Duodenal mucosa (tissue), 2 donors: ENCODE results near the gene HK3.

Experiments used
- H3K27ac ChIP-seq: one replicate; pipeline ENCODE4 v1.7.0; 2013; ENCODE audit warnings: low read depth, low read length
- H3K27me3 ChIP-seq, 2 donors: one replicate each; pipeline ENCODE4 v1.7.0; 2013; ENCODE audit warnings: low read length in 2 of 2, control low read depth in 1 of 2; ENCODE audit not compliant: insufficient read depth in 2 of 2, control insufficient read depth in 1 of 2
- H3K36me3 ChIP-seq, 2 donors: one replicate each; pipeline ENCODE4 v1.7.0; 2013; ENCODE audit warnings: low read length in 2 of 2, control low read depth in 1 of 2; ENCODE audit not compliant: insufficient read depth in 2 of 2, control insufficient read depth in 1 of 2
- H3K4me1 ChIP-seq, 2 donors: one replicate each; pipeline ENCODE4 v1.7.0; 2013; ENCODE audit warnings: low read length in 2 of 2, control low read depth in 1 of 2; ENCODE audit not compliant: insufficient read depth in 2 of 2, control insufficient read depth in 1 of 2
- H3K4me3 ChIP-seq, 2 donors: one replicate each; pipeline ENCODE4 v1.7.0; 2013; ENCODE audit warnings: low read length in 2 of 2, low read depth in 1 of 2
- H3K9ac ChIP-seq, 2 donors: one replicate each; pipeline ENCODE4 v1.7.0; 2013; ENCODE audit warnings: low read length in 2 of 2, low read depth in 1 of 2
- H3K9me3 ChIP-seq, 2 donors: one replicate each; pipeline ENCODE4 v1.7.0; 2013; ENCODE audit warnings: low read length in 2 of 2, control low read depth in 1 of 2; ENCODE audit not compliant: control insufficient read depth in 1 of 2

The HK3 gene

DNA sequence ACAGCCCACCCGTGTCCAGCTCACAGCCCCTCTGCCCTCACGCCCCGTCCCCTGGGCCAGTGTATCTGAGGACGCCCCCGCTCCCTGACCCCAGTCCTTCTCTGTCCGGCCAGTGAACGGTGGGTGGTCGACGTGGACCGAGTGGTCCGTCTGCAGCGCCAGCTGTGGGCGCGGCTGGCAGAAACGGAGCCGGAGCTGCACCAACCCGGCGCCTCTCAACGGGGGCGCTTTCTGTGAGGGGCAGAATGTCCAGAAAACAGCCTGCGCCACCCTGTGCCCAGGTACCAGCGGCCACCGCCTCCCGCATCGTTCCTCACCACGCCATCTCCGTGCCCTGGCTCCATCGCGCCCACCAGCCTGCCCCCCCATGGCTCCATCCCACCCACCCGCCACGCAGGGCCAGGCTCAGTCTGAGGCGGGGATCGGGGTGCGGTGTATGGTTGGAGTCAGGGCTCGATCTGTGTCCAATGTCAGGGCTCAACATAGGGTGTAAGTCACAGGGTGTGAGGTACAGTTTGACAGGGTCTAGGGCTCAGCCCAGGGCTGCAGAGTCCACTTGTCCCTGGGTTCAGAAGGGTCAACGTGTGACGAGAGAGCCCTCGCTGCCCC is 29.5 kb downstream of the HK3 start:
- H3K9me3 ChIP-seq = no peaks in the 10 kb centered on the region
- H3K36me3 ChIP-seq = no peaks in the 10 kb centered on the region
- H3K27me3 ChIP-seq = peaks cover 20 to 21% of the 10 kb centered on the region in 2 donors
- no peak overlapping the region for H3K4me3 ChIP-seq
- H3K4me1 ChIP-seq = no peaks in the 10 kb centered on the region
- H3K27ac ChIP-seq = no peak overlapping the region
- H3K9ac ChIP-seq = no peak overlapping the region

GRCh38 chr5:176868731-176869130 is 30.4 kb downstream of the HK3 start:
- Histone ChIP-seq H3K36me3 (no peaks in the 10 kb centered on the region), H3K4me3 (no peak overlapping the region), H3K9me3 (no peaks in the 10 kb centered on the region), H3K9ac (no peak overlapping the region), H3K27ac (no peak overlapping the region), H3K27me3 (peaks cover 25 to 27% of the 10 kb centered on the region in 2 donors), H3K4me1 (no peaks in the 10 kb centered on the region)

DNA sequence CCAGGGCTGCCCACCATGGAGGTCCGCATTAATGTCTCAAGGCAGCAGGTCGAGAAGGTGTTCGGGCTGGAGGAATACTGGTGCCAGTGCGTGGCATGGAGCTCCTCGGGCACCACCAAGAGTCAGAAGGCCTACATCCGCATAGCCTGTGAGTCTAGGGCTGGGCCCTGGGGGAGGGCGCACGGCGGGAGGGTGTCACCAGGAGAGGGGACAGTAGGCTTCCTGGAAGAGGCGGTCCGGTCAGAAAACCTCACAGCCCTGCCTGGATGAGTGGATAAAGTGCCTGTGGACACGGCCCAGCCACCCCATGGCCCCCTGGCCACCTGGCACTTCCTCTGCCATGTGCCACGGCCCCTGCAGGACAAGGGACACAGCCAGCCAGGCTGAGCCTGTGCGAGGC is 31.0 kb downstream of the HK3 start:
- Histone ChIP-seq H3K27ac (no peak overlapping the region), H3K36me3 (no peaks in the 10 kb centered on the region), H3K9me3 (no peaks in the 10 kb centered on the region), H3K4me1 (no peaks in the 10 kb centered on the region), H3K27me3 (peaks cover 28 to 31% of the 10 kb centered on the region in 2 donors), H3K9ac (no peak overlapping the region), H3K4me3 (no peak overlapping the region)

DNA sequence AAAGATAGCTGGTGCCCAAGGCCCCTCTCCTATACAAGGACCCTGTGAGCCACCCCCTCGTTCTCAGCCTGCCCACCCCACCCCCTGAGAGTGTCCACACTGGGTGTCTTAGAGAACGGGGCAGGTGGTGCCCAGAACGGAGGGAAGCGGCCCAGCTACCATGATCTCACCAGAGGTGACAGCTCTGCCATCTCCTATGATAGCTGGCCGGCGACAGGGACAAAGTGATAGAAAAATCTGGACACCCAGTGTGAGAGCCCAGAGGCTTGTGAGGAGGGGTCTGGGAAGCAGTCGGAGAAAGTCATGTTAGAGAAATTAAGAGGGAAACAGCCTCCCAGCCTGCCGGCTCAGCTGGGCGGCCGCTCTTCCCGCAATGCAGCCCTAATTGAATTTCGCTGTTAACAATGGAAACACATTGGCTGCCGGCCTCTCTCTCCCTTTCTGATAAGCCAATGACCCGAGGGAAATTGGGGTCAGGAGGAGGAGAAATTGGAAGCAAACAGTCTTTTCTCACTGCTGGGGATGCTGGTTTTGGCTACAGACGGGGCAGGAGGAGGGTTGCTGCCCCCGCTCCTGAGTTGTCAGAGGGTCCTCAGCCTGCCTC is 32.3 kb downstream of the HK3 start:
- Histone ChIP-seq H3K4me1 (no peaks in the 10 kb centered on the region), H3K27me3 (peaks cover 33 to 36% of the 10 kb centered on the region in 2 donors), H3K9me3 (no peaks in the 10 kb centered on the region), H3K9ac (no peak overlapping the region), H3K4me3 (no peak overlapping the region), H3K36me3 (no peaks in the 10 kb centered on the region), H3K27ac (no peak overlapping the region)

DNA sequence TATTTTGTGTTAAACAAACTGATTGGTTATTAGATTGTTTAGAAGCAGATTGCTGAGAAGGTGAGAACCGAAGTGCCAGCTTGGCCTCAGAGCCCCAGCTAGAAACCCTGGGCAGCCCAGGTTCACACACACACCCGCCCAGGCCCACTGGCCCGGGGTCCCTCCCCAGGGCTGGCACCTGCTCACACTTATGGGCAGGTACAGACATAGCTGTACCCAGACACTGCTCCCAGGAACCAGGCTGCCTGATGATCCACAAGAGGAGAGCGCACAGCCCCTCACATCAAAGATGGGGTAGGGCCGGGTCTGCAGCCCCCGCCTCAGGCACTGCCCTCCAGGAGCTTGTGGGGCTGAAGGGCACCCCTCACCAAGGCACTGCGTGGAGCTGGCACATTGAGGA is 33.2 kb downstream of the HK3 start:
- Histone ChIP-seq H3K9ac (no peak overlapping the region), H3K36me3 (no peaks in the 10 kb centered on the region), H3K27me3 (peaks cover 33 to 36% of the 10 kb centered on the region in 2 donors), H3K4me1 (no peaks in the 10 kb centered on the region), H3K27ac (no peak overlapping the region), H3K4me3 (no peak overlapping the region), H3K9me3 (no peaks in the 10 kb centered on the region)

DNA sequence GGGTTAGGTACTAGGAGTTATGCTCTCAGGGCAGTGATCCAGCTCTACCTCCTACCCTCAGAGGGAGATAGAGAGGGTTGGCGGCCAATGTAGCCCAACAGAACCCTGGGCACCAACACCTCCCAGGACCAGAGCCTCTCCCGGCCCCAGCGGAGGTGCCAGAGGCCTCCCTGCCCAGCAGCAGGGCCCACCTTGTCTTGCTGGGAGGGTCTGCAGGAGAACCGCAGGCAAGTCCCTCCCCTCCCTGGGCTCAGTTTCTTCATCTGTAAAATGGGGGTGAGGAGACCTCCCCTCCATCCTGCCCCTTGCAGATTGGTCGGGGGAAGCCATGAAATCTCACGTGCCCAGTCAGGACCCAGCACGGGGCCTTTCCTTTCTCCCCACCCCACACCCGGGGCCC is 34.4 kb downstream of the HK3 start:
- Histone ChIP-seq H3K9me3 (no peaks in the 10 kb centered on the region), H3K27me3 (peaks cover 33 to 36% of the 10 kb centered on the region in 2 donors), H3K27ac (no peak overlapping the region), H3K4me1 (no peaks in the 10 kb centered on the region), H3K9ac (no peak overlapping the region), H3K4me3 (no peak overlapping the region), H3K36me3 (no peaks in the 10 kb centered on the region)

DNA sequence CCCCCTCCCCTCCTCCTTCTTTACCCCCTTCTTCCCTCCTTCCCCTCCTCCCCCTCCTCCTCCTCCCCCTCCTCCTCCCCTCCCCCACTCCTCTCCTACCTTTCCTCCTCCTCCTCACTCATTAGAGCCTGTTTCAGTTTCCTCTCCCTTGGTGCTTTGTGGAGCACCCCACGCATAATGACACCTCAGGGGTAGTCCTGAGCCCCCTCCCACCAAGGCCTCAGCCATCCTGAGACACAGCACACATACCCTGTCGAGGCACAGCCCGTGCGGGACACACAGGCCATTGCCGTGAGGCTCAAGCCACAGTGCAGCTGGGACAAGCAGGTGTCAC is 35.4 kb downstream of the HK3 start:
- Histone ChIP-seq H3K9ac (no peak overlapping the region), H3K27me3 (peaks cover 33 to 36% of the 10 kb centered on the region in 2 donors), H3K4me1 (no peaks in the 10 kb centered on the region), H3K9me3 (no peaks in the 10 kb centered on the region), H3K4me3 (no peak overlapping the region), H3K36me3 (no peaks in the 10 kb centered on the region), H3K27ac (no peak overlapping the region)

- Histone ChIP-seq H3K4me3 (no peak overlapping the region), H3K9me3 (no peaks in the 10 kb centered on the region), H3K36me3 (no peaks in the 10 kb centered on the region), H3K4me1 (no peaks in the 10 kb centered on the region), H3K9ac (no peak overlapping the region), H3K27ac (no peak overlapping the region), H3K27me3 (peaks cover 33 to 36% of the 10 kb centered on the region in 2 donors)
Measured at GRCh38 chr5:176863041-176863764, 35.9 kb downstream of the HK3 start.

DNA sequence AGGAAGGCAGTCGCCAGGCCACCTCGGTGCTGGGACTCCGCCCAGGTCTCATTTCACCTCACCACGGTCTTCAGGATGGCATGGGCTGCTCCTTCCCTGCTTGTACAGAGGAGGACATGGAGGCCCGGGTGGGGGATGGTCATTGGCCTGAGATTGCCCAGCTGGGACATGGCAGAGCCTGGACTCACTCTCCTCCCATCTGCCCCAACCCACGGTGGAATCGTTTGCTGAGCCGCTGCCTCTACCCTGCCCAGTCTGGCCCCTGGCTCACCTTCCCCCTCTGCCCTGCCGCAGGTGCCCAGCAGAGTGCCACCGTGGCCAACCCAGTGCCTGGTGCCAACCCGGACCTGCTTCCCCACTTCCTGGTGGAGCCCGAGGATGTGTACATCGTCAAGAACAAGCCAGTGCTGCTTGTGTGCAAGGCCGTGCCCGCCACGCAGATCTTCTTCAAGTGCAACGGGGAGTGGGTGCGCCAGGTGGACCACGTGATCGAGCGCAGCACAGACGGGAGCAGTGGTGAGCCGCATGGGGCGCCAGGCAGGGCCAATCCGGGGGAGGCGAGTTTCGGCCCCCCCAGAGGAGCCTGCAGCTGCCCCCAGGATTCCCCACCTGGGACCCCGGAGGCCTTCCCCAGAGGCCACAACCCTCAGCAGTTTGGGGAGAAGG is 36.7 kb downstream of the HK3 start:
- Histone ChIP-seq H3K36me3 (no peaks in the 10 kb centered on the region), H3K4me3 (no peak overlapping the region), H3K4me1 (no peaks in the 10 kb centered on the region), H3K27ac (no peak overlapping the region), H3K9me3 (no peaks in the 10 kb centered on the region), H3K27me3 (peaks cover 31 to 35% of the 10 kb centered on the region in 2 donors), H3K9ac (no peak overlapping the region)

DNA sequence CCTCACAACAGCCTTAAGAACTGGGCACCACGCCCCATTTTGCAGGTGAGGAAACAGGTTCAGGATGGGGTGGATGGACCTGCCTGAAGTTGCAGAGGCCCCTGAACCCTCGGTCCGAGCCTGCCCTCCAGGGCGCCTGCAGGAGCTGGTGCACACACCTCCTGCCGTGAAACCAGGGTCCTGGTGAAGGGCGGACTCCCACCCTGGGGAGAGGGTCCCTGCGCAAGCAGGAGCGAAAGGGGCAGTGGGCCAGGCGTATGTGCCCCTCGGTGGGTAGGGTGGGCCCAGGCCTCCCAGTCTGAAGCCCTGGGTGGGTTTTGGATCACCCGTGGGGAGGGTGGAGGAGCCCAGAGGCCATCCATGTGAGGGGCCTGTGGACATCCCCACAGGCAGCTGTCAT is 37.9 kb downstream of the HK3 start:
- H3K9me3 ChIP-seq = no peaks in the 10 kb centered on the region
- no peaks in the 10 kb centered on the region for H3K4me1 ChIP-seq
- peaks cover 23 to 28% of the 10 kb centered on the region in 2 donors for H3K27me3 ChIP-seq
- H3K36me3 ChIP-seq = no peaks in the 10 kb centered on the region
- no peak overlapping the region for H3K4me3 ChIP-seq
- H3K9ac ChIP-seq = no peak overlapping the region
- no peak overlapping the region for H3K27ac ChIP-seq
